Endothelial cell of umbilical vein (primary cell): ENCODE data around the gene STIMATE. TPM values are rescaled to one million over a fixed set of nuclear protein-coding genes. Genes with fewer than 3 reads are reported as not detected.
A peak's percentile ranks its signal among the peaks of the same experiment; 100 is the strongest.

Experiments
- BruUV-seq: library from RNA; stranded (reverse); fragments of 400-500 nt; replicated peaks from 2 replicates; lab custom pipeline; 2021; lab: Mats Ljungman, UMichigan
- CTCF ChIA-PET: fragments of 300-600, 350-600 bp; sonication (Branson Sonifier 250); formaldehyde crosslinking; loops from one replicate; lab custom pipeline; 2021; ENCODE audit warnings: antibody characterized with exemption, inconsistent platforms; lab: Charles Lee
- POLR2A ChIA-PET: fragments of 300-600, 350-600 bp; sonication (Branson Sonifier 250); formaldehyde crosslinking; loops from one replicate; lab custom pipeline; 2021; ENCODE audit warnings: antibody characterized with exemption, inconsistent platforms; lab: Charles Lee
- DNase-seq: peaks from one replicate; pipeline ENCODE4 v3.0.0-alpha.2; 2011; ENCODE audit warnings: low read depth, low spot score
- FAIRE-seq: peaks from 2 replicates; lab custom pipeline; 2011; peaks lifted over from hg19 to GRCh38; lab: Jason Lieb, UNC
- H2AFZ ChIP-seq: 2 replicates; pipeline ENCODE4 v1.6.0; 2012; ENCODE audit warnings: low read depth, low read length, control low read depth, inconsistent platforms
- H3K27ac ChIP-seq: 2 replicates; pipeline ENCODE4 v1.5.1; 2011; ENCODE audit warnings: low read depth, mild to moderate bottlenecking, control low read depth, low read length, moderate library complexity; ENCODE audit not compliant: insufficient read depth
- H3K27me3 ChIP-seq, 2 experiments: 2 replicates each; pipeline versions ENCODE4 v1.6.0 to v1.6.1; 2011; ENCODE audit warnings: low read length in 2 of 2, mixed read lengths in 1 of 2; ENCODE audit not compliant: control insufficient read depth in 2 of 2, insufficient read depth in 2 of 2
- H3K36me3 ChIP-seq, 2 experiments: 2 replicates in 1 of 2; 3 replicates in 1 of 2; pipeline ENCODE4 v1.5.1; 2011; ENCODE audit warnings: low read length in 2 of 2, mild to moderate bottlenecking in 1 of 2, moderate library complexity in 1 of 2; ENCODE audit not compliant: control insufficient read depth in 2 of 2, insufficient read depth in 2 of 2; ENCODE audit errors: extremely low read depth in 1 of 2
- H3K4me1 ChIP-seq: 3 replicates; pipeline ENCODE4 v1.5.1; 2011; ENCODE audit warnings: mild to moderate bottlenecking, low read length; ENCODE audit not compliant: control insufficient read depth, insufficient read depth; ENCODE audit errors: extremely low read depth
- H3K4me2 ChIP-seq: 2 replicates; pipeline ENCODE4 v1.6.1; 2011; ENCODE audit warnings: low read length, control low read depth, mixed read lengths; ENCODE audit not compliant: insufficient read depth
- H3K4me3 ChIP-seq, 3 experiments: fragments of 200-600 bp in 1 of 3; sonication (generic), shearing (Covaris generic) in 1 of 3; replicated peaks in 1 of 3; 2 replicates each; pipeline ENCODE4 v1.5.1; 2011 to 2016; ENCODE audit warnings: control low read depth in 3 of 3, low read length in 3 of 3, mild to moderate bottlenecking in 2 of 3, inconsistent platforms in 1 of 3, low read depth in 1 of 3, moderate library complexity in 1 of 3; ENCODE audit not compliant: insufficient read depth in 1 of 3
- H3K79me2 ChIP-seq: 2 replicates; pipeline ENCODE4 v1.6.0; 2012; ENCODE audit warnings: low read length, inconsistent platforms; ENCODE audit not compliant: control insufficient read depth, insufficient read depth
- H3K9ac ChIP-seq: replicated peaks from 2 replicates; pipeline ENCODE3; 2011; ENCODE audit warnings: low read length, control low read depth; ENCODE audit not compliant: insufficient read depth; ENCODE audit errors: extremely low read depth
- H3K9me1 ChIP-seq: replicated peaks from 3 replicates; pipeline ENCODE4 v1.6.0; 2011; ENCODE audit warnings: mild to moderate bottlenecking, low read length; ENCODE audit not compliant: control insufficient read depth, insufficient read depth; ENCODE audit errors: extremely low read depth
- H3K9me3 ChIP-seq: replicated peaks from 2 replicates; pipeline ENCODE4 v1.5.1; 2012; ENCODE audit warnings: low read length, inconsistent platforms; ENCODE audit not compliant: control insufficient read depth, insufficient read depth
- H4K20me1 ChIP-seq: replicated peaks from 2 replicates; pipeline ENCODE3; 2011; ENCODE audit warnings: mild to moderate bottlenecking, low read length; ENCODE audit not compliant: control insufficient read depth, insufficient read depth; ENCODE audit errors: extremely low read depth
- EZH2 ChIP-seq: IDR thresholded peaks from 2 replicates; pipeline ENCODE4 v1.6.1; 2012; ENCODE audit warnings: borderline replicate concordance, low read depth, mild to moderate bottlenecking, moderate library complexity, low read length, inconsistent platforms; ENCODE audit not compliant: severe bottlenecking
- FOS ChIP-seq: IDR thresholded peaks from 2 replicates; pipeline ENCODE4 v1.6.1; 2011; ENCODE audit warnings: mild to moderate bottlenecking, low read length, moderate library complexity, borderline replicate concordance; ENCODE audit not compliant: insufficient read depth
- JUN ChIP-seq: IDR thresholded peaks from 2 replicates; pipeline ENCODE4 v1.6.1; 2011; ENCODE audit warnings: borderline replicate concordance, low read depth; ENCODE audit not compliant: insufficient read length, insufficient read depth
- MYC ChIP-seq: IDR thresholded peaks from one replicate; pipeline ENCODE4 v1.6.1; 2011; ENCODE audit warnings: mild to moderate bottlenecking, low read depth, low read length
- POLR2A ChIP-seq: IDR thresholded peaks from 2 replicates; pipeline ENCODE4 v1.6.1; 2012; ENCODE audit warnings: low read depth, mild to moderate bottlenecking, control low read depth, low read length
- POLR2AphosphoS5 ChIP-seq: IDR thresholded peaks from 2 replicates; pipeline ENCODE4 v1.6.1; 2012; ENCODE audit warnings: low read depth, mild to moderate bottlenecking, control low read depth, low read length, moderate library complexity; ENCODE audit not compliant: insufficient read depth
- dilution Hi-C: fragments of 300-500 bp; cut with MboI; formaldehyde crosslinking; loops from one replicate; pipeline ENCODE4 v1.15.0; 2019; ENCODE audit warnings: low sequenced_read_pairs; ENCODE audit not compliant: extremely low pct_ligation_motif_present
- intact Hi-C: fragments of 100-400 bp; cut with micrococcal nuclease; formaldehyde crosslinking; loops from one replicate; pipeline ENCODE4 v1.10.0; 2022
- polyA plus RNA-seq, 4 experiments: library from polyadenylated mRNA; depleted of rRNA in 3 of 4; stranded (reverse) in 3 of 4; unstranded in 1 of 4; fragments of >200 nt; gene quantifications; 2 replicates each; pipeline versions ENCODE4 v1.2.1 to v1.2.3, GENCODE V29; 2011 to 2012; ENCODE audit warnings: missing spikeins in 1 of 4
- total RNA-seq: library from RNA; stranded (reverse); gene quantifications from 2 replicates; pipeline ENCODE4 v1.2.3, GENCODE V29; 2021
- TF ChIP-seq, protein P1 (sequence below), 2 donors: IDR thresholded peaks; 1 replicate in 1 of 2; 2 replicates in 1 of 2; pipeline ENCODE4 v1.5.1; 2011; ENCODE audit warnings: low read length in 2 of 2, mild to moderate bottlenecking in 2 of 2, moderate library complexity in 2 of 2, control low read depth in 1 of 2, inconsistent platforms in 1 of 2, low read depth in 1 of 2; ENCODE audit not compliant: insufficient read depth in 1 of 2; ENCODE audit errors: extremely low read depth in 1 of 2
- TF ChIP-seq, protein P2 (sequence below): IDR thresholded peaks from 2 replicates; pipeline ENCODE4 v1.6.1; 2011; ENCODE audit not compliant: insufficient read depth, insufficient read length

The STIMATE gene
- total and polyA plus RNA-seq, 2 donors (not counting 3 experiments of a cell fraction or from before 2014, with no cell fraction given), result 18.2 to 24.0 TPM

- no TSS peak for BruUV-seq
- TF ChIP-seq, protein P1, sequence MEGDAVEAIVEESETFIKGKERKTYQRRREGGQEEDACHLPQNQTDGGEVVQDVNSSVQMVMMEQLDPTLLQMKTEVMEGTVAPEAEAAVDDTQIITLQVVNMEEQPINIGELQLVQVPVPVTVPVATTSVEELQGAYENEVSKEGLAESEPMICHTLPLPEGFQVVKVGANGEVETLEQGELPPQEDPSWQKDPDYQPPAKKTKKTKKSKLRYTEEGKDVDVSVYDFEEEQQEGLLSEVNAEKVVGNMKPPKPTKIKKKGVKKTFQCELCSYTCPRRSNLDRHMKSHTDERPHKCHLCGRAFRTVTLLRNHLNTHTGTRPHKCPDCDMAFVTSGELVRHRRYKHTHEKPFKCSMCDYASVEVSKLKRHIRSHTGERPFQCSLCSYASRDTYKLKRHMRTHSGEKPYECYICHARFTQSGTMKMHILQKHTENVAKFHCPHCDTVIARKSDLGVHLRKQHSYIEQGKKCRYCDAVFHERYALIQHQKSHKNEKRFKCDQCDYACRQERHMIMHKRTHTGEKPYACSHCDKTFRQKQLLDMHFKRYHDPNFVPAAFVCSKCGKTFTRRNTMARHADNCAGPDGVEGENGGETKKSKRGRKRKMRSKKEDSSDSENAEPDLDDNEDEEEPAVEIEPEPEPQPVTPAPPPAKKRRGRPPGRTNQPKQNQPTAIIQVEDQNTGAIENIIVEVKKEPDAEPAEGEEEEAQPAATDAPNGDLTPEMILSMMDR (IDR thresholded peaks at IDR 0.05; ENCODE audit: extremely low read depth in 1 of 2, insufficient read depth in 1 of 2, low read depth in 1 of 2, low read length in 2 of 2), result peak in 1 of 2 donors; percentile 10
- TF ChIP-seq JUN, result no peak
- no peak overlapping the region for H3K27ac ChIP-seq
- H3K9me3 ChIP-seq, result no peaks in the 10 kb centered on the region
- no peak overlapping the region for H3K4me2 ChIP-seq
- no peaks in the 10 kb centered on the region for H3K9me1 ChIP-seq
- dilution Hi-C loops (no loop called here), intact Hi-C loops (no loop called here)
- ChIA-PET POLR2A (interaction anchor here (0.9 kb wide), 1 partner anchor 74 kb away, joined by 5 read pairs; no protein-coding TSS in a partner anchor), CTCF (interaction anchor here (1.0 to 1.2 kb wide), 3 partner anchors 10 to 56 kb away, joined by 3 read pairs; partner anchors contain the start of gene STIMATE)
- no peaks in the 10 kb centered on the region for H3K27me3 ChIP-seq
- DNase-seq (no peak), FAIRE-seq (no peak)
- no peaks in the 10 kb centered on the region for H3K4me1 ChIP-seq
- no peak overlapping the region for H3K4me3 ChIP-seq
- no peaks in the 10 kb centered on the region for H3K79me2 ChIP-seq
- no peak overlapping the region for H2AFZ ChIP-seq
- H3K36me3 ChIP-seq, result no peaks in the 10 kb centered on the region
- no peak overlapping the region for H3K9ac ChIP-seq
- H4K20me1 ChIP-seq, result no peaks in the 10 kb centered on the region
Measured at GRCh38 chr3:52907497-52907896, 10.1 kb upstream of the STIMATE start.

DNA sequence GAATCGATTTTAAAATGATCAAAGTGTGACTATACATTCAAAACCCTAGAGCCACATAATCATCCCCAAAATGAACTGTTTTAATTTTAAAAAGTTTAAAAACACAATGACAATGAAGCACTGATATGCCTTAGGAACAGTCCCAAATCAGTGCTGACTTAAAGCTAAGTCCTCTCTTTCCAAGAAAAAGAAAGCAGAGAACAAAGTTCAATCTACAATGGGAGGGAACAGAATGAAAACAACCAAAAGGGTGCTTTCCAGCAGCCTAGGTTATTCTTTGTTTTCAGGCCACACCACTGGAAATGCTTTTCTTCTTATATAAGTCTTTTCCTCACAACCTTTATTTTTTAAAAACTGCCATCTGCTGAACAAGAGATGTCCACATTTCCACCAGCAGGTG lies 7.2 kb upstream of the STIMATE start:
- no peak overlapping the region for H3K4me3 ChIP-seq
- intact Hi-C loops (no loop called here), dilution Hi-C loops (no loop called here)
- H3K4me2 ChIP-seq, result no peak overlapping the region
- no TSS peak for BruUV-seq
- no peaks in the 10 kb centered on the region for H4K20me1 ChIP-seq
- H3K79me2 ChIP-seq, result no peaks in the 10 kb centered on the region
- no peaks in the 10 kb centered on the region for H3K9me3 ChIP-seq
- FAIRE-seq (no peak), DNase-seq (no peak)
- no peak for TF ChIP-seq POLR2AphosphoS5
- TF ChIP-seq POLR2A, result no peak
- no peak for TF ChIP-seq EZH2
- no peak for TF ChIP-seq FOS
- TF ChIP-seq JUN, result no peak
- TF ChIP-seq MYC, result no peak
- TF ChIP-seq, protein P1 (IDR thresholded peaks at IDR 0.05; ENCODE audit: extremely low read depth in 1 of 2, insufficient read depth in 1 of 2, low read depth in 1 of 2, low read length in 2 of 2), result no peak
- TF ChIP-seq, protein P2, sequence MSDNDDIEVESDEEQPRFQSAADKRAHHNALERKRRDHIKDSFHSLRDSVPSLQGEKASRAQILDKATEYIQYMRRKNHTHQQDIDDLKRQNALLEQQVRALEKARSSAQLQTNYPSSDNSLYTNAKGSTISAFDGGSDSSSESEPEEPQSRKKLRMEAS, result no peak
- H2AFZ ChIP-seq, result no peak overlapping the region
- CTCF ChIA-PET, result interaction anchor here (1.0 to 2.5 kb wide), 4 partner anchors 10 to 30 kb away, joined by 4 to 9 read pairs (median 5); no protein-coding TSS in a partner anchor
- no peak overlapping the region for H3K9ac ChIP-seq
- POLR2A ChIA-PET, result no interaction called here
- H3K4me1 ChIP-seq, result no peaks in the 10 kb centered on the region
- H3K27me3 ChIP-seq, result no peaks in the 10 kb centered on the region
- no peaks in the 10 kb centered on the region for H3K36me3 ChIP-seq
- no peak overlapping the region for H3K27ac ChIP-seq
- H3K9me1 ChIP-seq, result no peaks in the 10 kb centered on the region
